AG04449 (cell line): ENCODE results near the gene TADA1.

Experiments
- CTCF ChIA-PET: fragments of 350-600 bp; formaldehyde crosslinking; extraction: SDS; loops from one replicate; lab custom pipeline; 2021; ENCODE audit warnings: antibody characterized with exemption; lab: Yijun Ruan, JAX
- POLR2A ChIA-PET: fragments of 400-600, 350-600 bp; formaldehyde crosslinking; extraction: SDS; loops from one replicate; lab custom pipeline; 2020; ENCODE audit warnings: antibody characterized with exemption, inconsistent platforms; lab: Yijun Ruan, JAX
- DNase-seq: peaks from one replicate; pipeline ENCODE4 v3.0.0-alpha.2; 2010; ENCODE audit warnings: low read depth, low spot score
- H3K4me3 ChIP-seq: 2 replicates; pipeline ENCODE4 v1.5.1; 2011; ENCODE audit warnings: low read depth, mild to moderate bottlenecking, control low read depth, low read length
- TF ChIP-seq, protein P1 (sequence below): IDR thresholded peaks from one replicate; pipeline ENCODE4 v1.5.1; 2011; ENCODE audit warnings: mild to moderate bottlenecking, moderate library complexity, low read length, control low read depth, inconsistent platforms; ENCODE audit not compliant: insufficient read depth; ENCODE audit errors: missing control alignments

TADA1 gene

DNA sequence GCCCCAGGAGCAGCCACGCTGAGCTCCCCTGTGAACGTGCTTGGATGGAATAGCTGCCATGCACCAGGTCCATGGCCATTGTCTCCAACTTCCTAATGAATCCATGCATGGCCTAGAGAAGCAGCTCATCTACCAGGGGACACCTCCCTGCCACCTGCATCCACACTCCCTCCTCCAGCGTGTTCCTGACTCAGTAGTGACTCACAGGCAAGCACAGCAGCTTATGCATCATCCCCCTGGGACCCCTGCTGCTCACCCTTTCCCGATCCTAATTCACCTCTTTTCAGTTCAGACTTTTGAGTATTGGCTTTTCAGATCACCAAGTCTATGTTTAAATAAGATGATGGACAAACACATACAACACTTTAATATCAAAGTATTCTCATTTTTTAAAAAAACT is 39.9 kb upstream of the TADA1 start:
- no peak overlapping the region for H3K4me3 ChIP-seq
- CTCF ChIA-PET = interaction anchor here (14.2 kb wide), 1 partner anchor 143 kb away, joined by 380 read pairs; no protein-coding TSS in a partner anchor
- POLR2A ChIA-PET = no interaction called here
- TF ChIP-seq, protein P1, sequence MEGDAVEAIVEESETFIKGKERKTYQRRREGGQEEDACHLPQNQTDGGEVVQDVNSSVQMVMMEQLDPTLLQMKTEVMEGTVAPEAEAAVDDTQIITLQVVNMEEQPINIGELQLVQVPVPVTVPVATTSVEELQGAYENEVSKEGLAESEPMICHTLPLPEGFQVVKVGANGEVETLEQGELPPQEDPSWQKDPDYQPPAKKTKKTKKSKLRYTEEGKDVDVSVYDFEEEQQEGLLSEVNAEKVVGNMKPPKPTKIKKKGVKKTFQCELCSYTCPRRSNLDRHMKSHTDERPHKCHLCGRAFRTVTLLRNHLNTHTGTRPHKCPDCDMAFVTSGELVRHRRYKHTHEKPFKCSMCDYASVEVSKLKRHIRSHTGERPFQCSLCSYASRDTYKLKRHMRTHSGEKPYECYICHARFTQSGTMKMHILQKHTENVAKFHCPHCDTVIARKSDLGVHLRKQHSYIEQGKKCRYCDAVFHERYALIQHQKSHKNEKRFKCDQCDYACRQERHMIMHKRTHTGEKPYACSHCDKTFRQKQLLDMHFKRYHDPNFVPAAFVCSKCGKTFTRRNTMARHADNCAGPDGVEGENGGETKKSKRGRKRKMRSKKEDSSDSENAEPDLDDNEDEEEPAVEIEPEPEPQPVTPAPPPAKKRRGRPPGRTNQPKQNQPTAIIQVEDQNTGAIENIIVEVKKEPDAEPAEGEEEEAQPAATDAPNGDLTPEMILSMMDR = no peak
- DNase-seq = no peak

DNA sequence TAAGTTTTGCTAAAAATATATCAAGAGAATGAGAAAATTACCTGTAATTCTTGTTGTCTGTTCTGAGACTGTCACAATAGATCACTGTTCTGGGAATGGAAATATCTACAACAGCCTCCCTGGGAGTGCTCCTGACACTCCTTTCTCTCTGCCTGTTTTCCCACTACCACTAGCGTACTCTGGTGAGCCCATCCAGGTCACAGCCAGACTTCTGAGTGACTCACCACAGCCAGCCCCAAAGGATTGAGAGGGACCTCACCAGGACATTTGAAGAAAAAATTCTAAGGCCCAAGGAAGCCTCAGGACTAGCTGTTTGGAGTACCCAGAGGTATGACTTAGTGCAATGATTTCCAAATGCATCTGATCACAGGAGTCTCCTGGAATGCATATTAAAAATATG is 39.0 kb upstream of the TADA1 start:
- ChIA-PET POLR2A (no interaction called here), CTCF (interaction anchor here (14.2 kb wide), 1 partner anchor 143 kb away, joined by 380 read pairs; no protein-coding TSS in a partner anchor)
- TF ChIP-seq, protein P1 = no peak
- DNase-seq = no peak
- H3K4me3 ChIP-seq = no peak overlapping the region

DNA sequence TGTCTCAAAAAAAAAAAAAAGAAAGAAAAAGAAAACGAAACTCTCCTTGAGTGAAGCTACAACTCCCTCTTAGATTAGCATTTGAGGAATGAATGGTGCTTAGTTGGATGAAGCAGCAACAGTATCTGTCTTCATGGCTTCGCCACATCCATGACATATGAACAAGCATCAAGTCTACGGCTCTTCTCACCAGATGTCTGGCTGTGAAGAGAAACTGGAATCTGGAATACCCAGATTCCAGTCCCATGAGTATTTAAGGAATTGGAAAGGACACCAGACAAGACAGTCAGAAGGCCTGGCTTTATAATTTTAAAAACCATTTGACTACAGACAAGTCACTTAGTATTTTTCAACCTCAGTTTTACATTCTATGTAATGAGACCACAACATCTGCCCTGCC is 38.0 kb upstream of the TADA1 start:
- POLR2A ChIA-PET = no interaction called here
- H3K4me3 ChIP-seq = no peak overlapping the region
- no peak for DNase-seq
- CTCF ChIA-PET = interaction anchor here (1.2 to 14.2 kb wide), 2 partner anchors 144 to 627 kb away, joined by 3 to 380 read pairs; no protein-coding TSS in a partner anchor
- TF ChIP-seq, protein P1 = no peak

DNA sequence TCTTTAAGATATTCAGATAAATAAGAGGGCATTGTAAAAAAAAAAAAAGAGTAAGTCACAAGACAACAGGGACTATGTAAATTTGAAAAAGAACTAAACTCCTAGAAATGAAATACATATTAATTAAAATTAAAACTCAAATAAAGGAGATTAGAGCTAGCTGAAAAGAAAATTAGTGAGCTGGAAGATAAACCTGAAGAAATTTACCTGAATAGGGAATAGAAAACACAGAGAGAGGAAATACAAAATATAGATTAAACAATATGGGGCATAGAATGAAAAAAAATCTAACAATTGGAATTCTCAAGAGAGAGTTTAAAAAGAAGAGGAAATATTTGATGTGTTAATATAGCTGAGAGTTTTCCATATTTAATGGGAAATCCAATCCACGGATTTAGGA is 35.6 kb upstream of the TADA1 start:
- ChIA-PET CTCF (interaction anchor here (1.7 to 14.2 kb wide), 3 partner anchors 11 to 147 kb away, joined by 3 to 380 read pairs (median 8); no protein-coding TSS in a partner anchor), POLR2A (no interaction called here)
- no peak overlapping the region for H3K4me3 ChIP-seq
- DNase-seq = no peak
- TF ChIP-seq, protein P1 = no peak

DNA sequence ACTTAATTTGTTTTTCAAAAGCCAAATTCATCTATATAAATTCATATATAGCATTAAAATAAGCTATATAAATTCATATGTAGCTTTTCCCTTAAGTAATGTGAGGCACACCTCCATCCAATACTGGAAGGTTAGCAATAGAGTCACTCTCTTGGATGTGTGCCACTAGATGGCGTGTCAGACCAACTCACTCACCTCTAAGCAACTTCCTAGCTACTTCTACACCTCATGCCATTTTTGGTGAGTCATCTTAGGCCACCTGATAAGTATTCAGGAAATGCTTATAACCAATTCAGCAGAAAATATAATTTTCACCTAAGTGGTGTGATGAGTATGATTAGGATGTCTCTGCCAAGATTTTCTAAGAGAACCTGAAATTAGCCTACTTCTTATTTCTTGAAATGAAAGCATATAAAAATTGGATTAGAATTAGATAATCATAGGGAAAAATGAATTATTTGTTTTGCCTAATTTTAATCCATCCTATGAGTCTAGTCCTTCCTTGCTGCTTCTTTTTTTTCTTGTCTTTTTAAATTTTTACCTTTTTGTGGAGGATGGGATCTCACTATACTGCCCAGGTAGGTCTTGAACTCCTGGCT is 34.4 kb upstream of the TADA1 start:
- TF ChIP-seq, protein P1 = peak; percentile 63
- DNase-seq = peak; percentile 17
- no peak overlapping the region for H3K4me3 ChIP-seq
- POLR2A ChIA-PET = no interaction called here
- CTCF ChIA-PET = interaction anchor here (0.5 to 14.2 kb wide), 19 partner anchors 8 to 646 kb away, joined by 3 to 380 read pairs (median 3); no protein-coding TSS in a partner anchor

DNA sequence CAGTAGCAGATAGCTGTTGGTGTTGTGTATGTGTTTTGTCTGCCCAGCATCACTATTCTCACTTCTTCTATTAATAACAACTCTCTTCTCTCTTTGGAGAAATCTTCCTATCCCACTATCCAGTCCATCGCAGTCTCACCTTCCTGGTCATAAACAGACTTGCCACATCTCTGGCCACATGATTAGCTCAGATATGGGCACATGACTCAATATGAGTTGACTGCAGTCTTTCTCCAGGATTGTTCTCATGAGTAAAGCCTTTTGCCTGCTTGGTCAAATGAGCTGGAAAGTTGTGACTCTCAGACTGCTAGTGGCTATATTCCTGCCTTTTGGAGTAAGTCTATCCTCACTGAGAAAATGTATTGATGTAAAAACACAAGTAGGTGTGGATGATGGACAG is 32.9 kb upstream of the TADA1 start:
- H3K4me3 ChIP-seq = no peak overlapping the region
- TF ChIP-seq, protein P1 = no peak
- ChIA-PET POLR2A (no interaction called here), CTCF (interaction anchor here (1.2 to 14.2 kb wide), 7 partner anchors 9 to 626 kb away, joined by 3 to 380 read pairs (median 7); no protein-coding TSS in a partner anchor)
- DNase-seq = no peak
